GM12878 (cell line): Measurements from ENCODE around the gene PKD1L1. TPM values are rescaled to one million over a fixed set of nuclear protein-coding genes. Genes with fewer than 3 reads are reported as not detected.

Experiments used
- ATAC-seq: fragments of 200-7000 bp; cut with Tn5 transposase; 3 replicates; pipeline ENCODE4 v1.9.1; 2020; ENCODE audit warnings: mild to moderate bottlenecking, moderate library complexity
- BruUV-seq: library from RNA; stranded (reverse); fragments of 400-500 nt; replicated peaks from 2 replicates; lab custom pipeline; 2021; lab: Mats Ljungman, UMichigan
- CTCF ChIA-PET: fragments of 300-600 bp; sonication (Branson Sonifier 250); formaldehyde crosslinking; extraction: SDS; loops from one replicate; lab custom pipeline; 2021; ENCODE audit warnings: inconsistent platforms; lab: Yijun Ruan, JAX
- POLR2A ChIA-PET: fragments of 350-600 bp; formaldehyde crosslinking; extraction: SDS; loops from one replicate; lab custom pipeline; 2021; ENCODE audit warnings: inconsistent platforms; lab: Charles Lee
- RAD21 ChIA-PET: fragments of 300-600 bp; sonication (Branson Sonifier 250); formaldehyde crosslinking; loops from one replicate; lab custom pipeline; 2023; ENCODE audit warnings: antibody characterized with exemption; ENCODE audit not compliant: unreplicated experiment; lab: Charles Lee
- SMC1A ChIA-PET: fragments of 300-600 bp; sonication (Branson Sonifier 250); formaldehyde crosslinking; loops from one replicate; lab custom pipeline; 2023; ENCODE audit not compliant: unreplicated experiment, uncharacterized antibody; lab: Charles Lee
- DNase-seq: peaks from one replicate; pipeline ENCODE4 v3.0.0-alpha.2; 2011; ENCODE audit warnings: low read depth, low spot score
- FAIRE-seq: peaks from 3 replicates; lab custom pipeline; 2011; peaks lifted over from hg19 to GRCh38; lab: Jason Lieb, UNC
- H2AFZ ChIP-seq: 2 replicates; pipeline ENCODE4 v1.6.0; 2011; ENCODE audit warnings: low read depth, low read length, control low read depth; ENCODE audit not compliant: control insufficient read depth
- H3K27ac ChIP-seq: 2 replicates; pipeline ENCODE4 v1.5.1; 2011; ENCODE audit warnings: control low read depth; ENCODE audit not compliant: control insufficient read depth, insufficient read depth
- H3K27me3 ChIP-seq, 2 experiments: replicated peaks in 1 of 2; 2 replicates each; pipeline versions ENCODE4 v1.6.0 to v1.6.1; 2011; ENCODE audit warnings: low read length in 1 of 2; ENCODE audit not compliant: control insufficient read depth in 2 of 2, insufficient read depth in 2 of 2
- H3K36me3 ChIP-seq, 2 experiments: 2 replicates each; pipeline ENCODE4 v1.5.1; 2011; ENCODE audit warnings: low read length in 1 of 2; ENCODE audit not compliant: control insufficient read depth in 2 of 2, insufficient read depth in 2 of 2
- H3K4me1 ChIP-seq: 2 replicates; pipeline ENCODE4 v1.6.1; 2011; ENCODE audit warnings: mild to moderate bottlenecking, low read length, moderate library complexity, mixed read lengths; ENCODE audit not compliant: control insufficient read depth, insufficient read depth
- H3K4me2 ChIP-seq: 2 replicates; pipeline ENCODE4 v1.6.0; 2011; ENCODE audit warnings: control low read depth; ENCODE audit not compliant: control insufficient read depth, insufficient read depth
- H3K4me3 ChIP-seq: fragments of 200-600 bp; sonication (generic); 2 replicates; pipeline ENCODE4 v1.5.1; 2016
- H3K79me2 ChIP-seq: 2 replicates; pipeline ENCODE4 v1.6.0; 2011; ENCODE audit warnings: low read length; ENCODE audit not compliant: control insufficient read depth, insufficient read depth
- H3K9ac ChIP-seq: 2 replicates; pipeline ENCODE4 v1.8.0; 2011; ENCODE audit warnings: low read length, control low read depth, mixed read lengths; ENCODE audit not compliant: control insufficient read depth, insufficient read depth
- H3K9me3 ChIP-seq: replicated peaks from 3 replicates; pipeline ENCODE4 v1.5.1; 2011; ENCODE audit warnings: mild to moderate bottlenecking, low read length; ENCODE audit not compliant: control insufficient read depth, insufficient read depth
- H4K20me1 ChIP-seq: 2 replicates; pipeline ENCODE4 v1.6.0; 2011; ENCODE audit not compliant: control insufficient read depth, insufficient read depth
- BRCA1 ChIP-seq: IDR thresholded peaks from 2 replicates; pipeline ENCODE4 v1.6.1; 2011; ENCODE audit warnings: low read depth, low read length, improper control_type of control experiment
- CREB1 ChIP-seq: IDR thresholded peaks from 2 replicates; pipeline ENCODE4 v1.6.1; 2012; ENCODE audit warnings: low read depth, mild to moderate bottlenecking, inconsistent platforms
- E4F1 ChIP-seq: fragments of 450-650 bp; IDR thresholded peaks from 2 replicates; pipeline ENCODE4 v1.6.1; 2018; ENCODE audit warnings: borderline replicate concordance, mild to moderate bottlenecking; ENCODE audit not compliant: partially characterized antibody
- FOXK2 ChIP-seq: fragments of 450-650 bp; IDR thresholded peaks from 2 replicates; pipeline ENCODE4 v1.6.1; 2017; ENCODE audit warnings: mild to moderate bottlenecking, moderate library complexity
- IKZF2 ChIP-seq, 2 experiments: fragments of 450-650 bp; IDR thresholded peaks; 2 replicates each; pipeline ENCODE4 v1.6.1; 2017; ENCODE audit warnings: mild to moderate bottlenecking in 2 of 2, moderate library complexity in 2 of 2
- KDM1A ChIP-seq: fragments of 200-600 bp; sonication (generic); IDR thresholded peaks from 2 replicates; pipeline ENCODE4 v1.6.1; 2016; ENCODE audit warnings: borderline replicate concordance
- MXI1 ChIP-seq: fragments of 150-350 bp; IDR thresholded peaks from 2 replicates; pipeline ENCODE4 v1.6.1; 2011; ENCODE audit warnings: low read depth, mild to moderate bottlenecking, inconsistent platforms, low read length, improper control_type of control experiment
- NFXL1 ChIP-seq: fragments of 450-650 bp; IDR thresholded peaks from 2 replicates; pipeline ENCODE4 v1.6.1; 2017; ENCODE audit warnings: antibody characterized with exemption, mild to moderate bottlenecking, borderline replicate concordance
- NR2F1 ChIP-seq: fragments of 450-650 bp; conservative IDR thresholded peaks from 2 replicates; pipeline ENCODE4 v1.6.1; 2017; ENCODE audit warnings: mild to moderate bottlenecking
- POLR2A ChIP-seq: IDR thresholded peaks from 2 replicates; pipeline ENCODE4 v1.6.1; 2011; ENCODE audit warnings: low read depth, mild to moderate bottlenecking, low read length
- POLR2AphosphoS5 ChIP-seq: IDR thresholded peaks from 2 replicates; pipeline ENCODE4 v1.6.1; 2011; ENCODE audit warnings: mild to moderate bottlenecking, low read length, inconsistent platforms
- POU2F2 ChIP-seq: IDR thresholded peaks from 3 replicates; pipeline ENCODE4 v1.6.1; 2011; ENCODE audit warnings: low read depth, mild to moderate bottlenecking, low read length, borderline replicate concordance
- RELA ChIP-seq: fragments of 450-650 bp; IDR thresholded peaks from 2 replicates; pipeline ENCODE4 v1.8.0; 2014; ENCODE audit warnings: borderline replicate concordance; ENCODE audit not compliant: partially characterized antibody
- SPI1 ChIP-seq: IDR thresholded peaks from 2 replicates; pipeline ENCODE4 v1.6.1; 2011; ENCODE audit warnings: low read depth, mild to moderate bottlenecking, low read length, moderate library complexity, borderline replicate concordance; ENCODE audit not compliant: insufficient read depth
- SREBF2 ChIP-seq: IDR thresholded peaks from 2 replicates; pipeline ENCODE4 v1.6.1; 2012; ENCODE audit warnings: mild to moderate bottlenecking, low read length
- WRNIP1 ChIP-seq: IDR thresholded peaks from 2 replicates; pipeline ENCODE4 v1.6.1; 2011; ENCODE audit warnings: low read depth, low read length, improper control_type of control experiment, borderline replicate concordance
- WGBS: methylation state at CpG from one replicate; pipeline ENCODE4 v1.1.6; 2016; ENCODE audit warnings: low lambda C conversion rate; ENCODE audit not compliant: insufficient replicate concordance, insufficient coverage; ENCODE audit errors: missing lambda C conversion rate; 5-methylcytosine and 5-hydroxymethylcytosine counted together
- in situ Hi-C: fragments of 300-500 bp; cut with MboI; formaldehyde crosslinking; loops from 9 replicates; pipeline ENCODE4 v1.14.3; 2018; ENCODE audit warnings: mixed read lengths
- intact Hi-C: fragments of 100-400 bp; cut with micrococcal nuclease; formaldehyde crosslinking; loops from one replicate; pipeline ENCODE4 v1.14.2; 2022; ENCODE audit not compliant: unreplicated experiment
- polyA plus RNA-seq, 11 experiments: library from polyadenylated mRNA; depleted of rRNA in 4 of 11; unstranded in 6 of 11; stranded (reverse) in 5 of 11; fragments of >200 nt; fragmentation: Nextera tagmentation in 4 of 11; fragmentation: Illumina TruSeq in 1 of 11; extraction: Ambion mirVana in 4 of 11; extraction: Trizol in 1 of 11; gene quantifications; 1 replicate in 1 of 11; 2 replicates in 10 of 11; pipeline versions ENCODE4 v1.2.1 to v1.2.3, GENCODE V29; 2011 to 2016; ENCODE audit warnings: inconsistent platforms in 2 of 11, missing spikeins in 2 of 11, low read depth in 1 of 11
- total RNA-seq, 4 experiments: library from RNA; depleted of rRNA in 3 of 4; stranded (reverse); fragments of >200 nt in 3 of 4; fragmentation: Illumina TruSeq in 1 of 4; extraction: Trizol in 1 of 4; gene quantifications; 2 replicates each; pipeline versions ENCODE4 v1.2.1 to v1.2.3, GENCODE V29; 2013 to 2021
- TF ChIP-seq, protein P1 (sequence below): IDR thresholded peaks from 2 replicates; pipeline ENCODE4 v1.6.1; 2012; ENCODE audit warnings: low read depth, low read length, improper control_type of control experiment
- TF ChIP-seq, protein P2 (sequence below): fragments of 450-650 bp; formaldehyde crosslinking; IDR thresholded peaks from 2 replicates; pipeline ENCODE4 v1.5.0; 2022; ENCODE audit warnings: mild to moderate bottlenecking, missing genetic modification characterization

Gene PKD1L1
- total and polyA plus RNA-seq, 10 of the 15 experiments (the other 5 are each of a cell fraction or from before 2014, with no cell fraction given), result under 0.01 to 0.05 (median 0.02) TPM; not detected in 3

DNA sequence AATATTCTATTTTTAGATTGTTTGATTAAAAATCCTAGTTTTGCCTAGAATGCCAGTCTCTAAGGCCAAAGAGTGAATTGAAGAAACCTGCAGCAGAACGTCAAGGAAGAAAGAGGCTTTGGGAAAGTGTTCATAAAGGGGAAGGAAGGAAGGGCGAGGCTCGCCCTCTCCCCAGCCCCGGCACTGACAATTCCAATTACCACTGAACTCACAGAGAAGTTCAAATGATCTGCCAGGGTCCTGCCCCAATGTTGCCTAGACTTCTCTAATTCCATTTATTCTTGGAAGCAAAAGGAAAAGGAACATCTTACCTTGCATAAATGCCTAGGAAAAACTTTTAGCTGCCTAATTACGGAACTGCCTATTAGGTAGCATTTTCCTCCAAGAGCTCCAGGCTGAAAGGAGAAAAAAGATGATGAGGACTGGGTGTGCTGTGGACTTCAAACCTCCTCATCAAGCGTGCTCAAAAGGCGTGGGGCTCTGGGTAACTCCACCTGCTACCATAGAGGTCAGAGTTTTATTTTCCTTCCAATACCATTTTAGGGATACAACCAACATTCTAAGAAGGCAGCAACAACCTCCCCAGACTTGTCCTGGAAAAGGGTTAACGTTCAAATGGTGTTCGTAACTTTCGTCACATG lies 134.5 kb downstream of the PKD1L1 start:
- POLR2A ChIA-PET, result no interaction called here
- Histone ChIP-seq H3K36me3 (no peaks in the 10 kb centered on the region), H3K4me3 (no peak overlapping the region), H3K27ac (no peak overlapping the region), H3K9ac (no peak overlapping the region), H3K4me2 (no peak overlapping the region), H4K20me1 (no peaks in the 10 kb centered on the region), H3K79me2 (no peaks in the 10 kb centered on the region), H2AFZ (no peak overlapping the region), H3K4me1 (no peaks in the 10 kb centered on the region), H3K9me3 (no peaks in the 10 kb centered on the region), H3K27me3 (peaks cover 3% of the 10 kb centered on the region in 2 experiments; a peak in 2 of 4 replicates)
- ATAC-seq (no peak), DNase-seq (no peak), FAIRE-seq (no peak)
- RAD21 ChIA-PET, result no interaction called here
- CTCF ChIA-PET, result interaction anchor here (3.4 kb wide), 1 partner anchor 547 kb away, joined by 9 read pairs; no protein-coding TSS in a partner anchor
- no TSS peak for BruUV-seq
- 32% methylated on average over 10 of the region's 10 CpGs for WGBS
- in situ Hi-C loops (no loop called here), intact Hi-C loops (no loop called here)
- SMC1A ChIA-PET, result interaction anchor here (1.7 kb wide), 1 partner anchor 546 kb away, joined by 4 read pairs; no protein-coding TSS in a partner anchor
- TF ChIP-seq E4F1 (no peak), NR2F1 (no peak), IKZF2 (IDR thresholded peaks at IDR 0.05) (no peak), NFXL1 (no peak), KDM1A (no peak), WRNIP1 (no peak), POLR2AphosphoS5 (no peak), FOXK2 (no peak), MXI1 (no peak), POU2F2 (no peak), POLR2A (no peak), RELA (no peak), SREBF2 (no peak), CREB1 (no peak), SPI1 (no peak), BRCA1 (no peak)
- TF ChIP-seq, protein P1, sequence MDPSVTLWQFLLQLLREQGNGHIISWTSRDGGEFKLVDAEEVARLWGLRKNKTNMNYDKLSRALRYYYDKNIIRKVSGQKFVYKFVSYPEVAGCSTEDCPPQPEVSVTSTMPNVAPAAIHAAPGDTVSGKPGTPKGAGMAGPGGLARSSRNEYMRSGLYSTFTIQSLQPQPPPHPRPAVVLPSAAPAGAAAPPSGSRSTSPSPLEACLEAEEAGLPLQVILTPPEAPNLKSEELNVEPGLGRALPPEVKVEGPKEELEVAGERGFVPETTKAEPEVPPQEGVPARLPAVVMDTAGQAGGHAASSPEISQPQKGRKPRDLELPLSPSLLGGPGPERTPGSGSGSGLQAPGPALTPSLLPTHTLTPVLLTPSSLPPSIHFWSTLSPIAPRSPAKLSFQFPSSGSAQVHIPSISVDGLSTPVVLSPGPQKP, result no peak
- TF ChIP-seq, protein P2, sequence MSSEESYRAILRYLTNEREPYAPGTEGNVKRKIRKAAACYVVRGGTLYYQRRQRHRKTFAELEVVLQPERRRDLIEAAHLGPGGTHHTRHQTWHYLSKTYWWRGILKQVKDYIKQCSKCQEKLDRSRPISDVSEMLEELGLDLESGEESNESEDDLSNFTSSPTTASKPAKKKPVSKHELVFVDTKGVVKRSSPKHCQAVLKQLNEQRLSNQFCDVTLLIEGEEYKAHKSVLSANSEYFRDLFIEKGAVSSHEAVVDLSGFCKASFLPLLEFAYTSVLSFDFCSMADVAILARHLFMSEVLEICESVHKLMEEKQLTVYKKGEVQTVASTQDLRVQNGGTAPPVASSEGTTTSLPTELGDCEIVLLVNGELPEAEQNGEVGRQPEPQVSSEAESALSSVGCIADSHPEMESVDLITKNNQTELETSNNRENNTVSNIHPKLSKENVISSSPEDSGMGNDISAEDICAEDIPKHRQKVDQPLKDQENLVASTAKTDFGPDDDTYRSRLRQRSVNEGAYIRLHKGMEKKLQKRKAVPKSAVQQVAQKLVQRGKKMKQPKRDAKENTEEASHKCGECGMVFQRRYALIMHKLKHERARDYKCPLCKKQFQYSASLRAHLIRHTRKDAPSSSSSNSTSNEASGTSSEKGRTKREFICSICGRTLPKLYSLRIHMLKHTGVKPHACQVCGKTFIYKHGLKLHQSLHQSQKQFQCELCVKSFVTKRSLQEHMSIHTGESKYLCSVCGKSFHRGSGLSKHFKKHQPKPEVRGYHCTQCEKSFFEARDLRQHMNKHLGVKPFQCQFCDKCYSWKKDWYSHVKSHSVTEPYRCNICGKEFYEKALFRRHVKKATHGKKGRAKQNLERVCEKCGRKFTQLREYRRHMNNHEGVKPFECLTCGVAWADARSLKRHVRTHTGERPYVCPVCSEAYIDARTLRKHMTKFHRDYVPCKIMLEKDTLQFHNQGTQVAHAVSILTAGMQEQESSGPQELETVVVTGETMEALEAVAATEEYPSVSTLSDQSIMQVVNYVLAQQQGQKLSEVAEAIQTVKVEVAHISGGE (CRISPR knock-in tag), result no peak
